Stimulated activated CD8-positive, alpha-beta memory T cell treated with anti-CD3 and anti-CD28 coated beads, Interleukin-12 subunit alpha, Interleukin-12 subunit beta, amount 100 ng/mL, for 24 hours (primary cell): ENCODE results near the gene SKP2.
A peak's percentile ranks its signal among the peaks of the same experiment; 100 is the strongest.
"Not testable (repeated sequence)": the region's sequence is repeated elsewhere in the genome, so short reads cannot be mapped to it uniquely, and the experiment has no call there.

Source experiments
- DNase-seq: peaks from one replicate; pipeline ENCODE4 v3.0.0-alpha.2; 2020; ENCODE audit errors: extremely low read depth

The SKP2 gene

GRCh38 chr5:36151434-36152323 is at the start of gene SKP2, which contains the start of gene LMBRD2:
TSS of gene SKP2 (plus strand) at chr5:36152111. CDS start at chr5:36152263, 152 bp downstream.
TSS of gene LMBRD2 (minus strand) at chr5:36151887. CDS start at chr5:36143349, 8,538 bp downstream.
- peak; percentile 99 for DNase-seq

- no peak for DNase-seq
Observed at GRCh38 chr5:36105819-36106218, 46.1 kb upstream of the SKP2 start.

- DNase-seq: no peak
Observed at GRCh38 chr5:36108758-36109460, 43.0 kb upstream of the SKP2 start.

GRCh38 chr5:36111238-36111637 is 40.7 kb upstream of the SKP2 start:
- no peak for DNase-seq

- DNase-seq: no peak
Observed at GRCh38 chr5:36125868-36126267, 26.0 kb upstream of the SKP2 start.

DNA sequence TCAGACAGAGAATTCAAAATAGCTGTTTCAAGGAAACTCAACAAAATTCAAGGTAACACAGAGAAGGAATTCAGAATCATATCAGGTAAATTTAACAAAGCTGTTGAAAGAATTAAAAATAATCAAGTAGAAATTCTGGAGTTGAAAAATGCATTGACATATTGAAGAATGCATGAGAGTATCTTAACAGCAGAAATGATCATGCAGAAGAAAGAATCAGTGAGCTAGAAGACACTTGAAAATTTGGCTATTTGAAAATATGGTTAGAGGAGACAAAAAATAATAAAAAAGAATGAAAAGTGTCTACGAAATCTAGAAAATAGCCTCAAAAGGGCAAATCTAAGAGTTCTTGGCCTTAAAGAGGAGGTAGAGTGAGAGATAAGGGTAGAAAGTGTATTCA is 23.1 kb upstream of the SKP2 start:
- no peak for DNase-seq

DNA sequence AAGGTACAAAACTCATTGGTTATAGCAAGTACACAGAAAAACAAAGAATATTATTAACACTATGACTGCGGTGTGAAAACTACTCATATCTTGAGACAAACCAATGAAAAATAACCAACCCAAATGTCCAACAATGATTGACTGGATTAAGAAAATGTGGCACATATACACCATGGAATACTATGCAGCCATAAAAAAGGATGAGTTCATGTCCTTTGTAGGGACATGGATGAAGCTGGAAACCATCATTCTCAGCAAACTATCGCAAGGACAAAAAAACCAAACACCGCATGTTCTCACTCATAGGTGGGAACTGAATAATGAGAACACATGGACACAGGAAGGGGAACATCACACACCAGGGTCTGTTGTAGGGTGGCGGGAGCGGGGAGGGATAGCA is 22.2 kb upstream of the SKP2 start:
- DNase-seq: not testable (repeated sequence)

GRCh38 chr5:36133009-36133408 is 18.9 kb upstream of the SKP2 start:
- DNase-seq: not testable (repeated sequence)

DNA sequence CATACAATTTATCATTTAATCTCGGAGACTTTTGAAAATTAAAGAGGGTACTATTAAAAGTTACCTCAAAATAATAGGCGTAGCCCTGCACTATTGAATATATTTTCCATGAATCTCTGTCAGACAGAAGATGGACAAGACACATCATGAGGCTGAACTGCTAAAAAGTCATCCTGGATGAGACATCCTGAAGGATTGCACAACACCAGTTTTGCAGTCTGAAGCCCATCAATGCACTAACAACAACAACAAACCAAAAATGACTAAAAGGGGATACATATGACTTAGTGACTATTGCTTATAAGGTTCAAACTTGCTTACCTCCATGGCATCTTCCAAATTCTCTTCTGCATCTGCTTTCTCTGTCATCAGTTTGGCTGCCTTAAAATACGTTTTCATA is 15.9 kb upstream of the SKP2 start:
- no peak for DNase-seq

DNA sequence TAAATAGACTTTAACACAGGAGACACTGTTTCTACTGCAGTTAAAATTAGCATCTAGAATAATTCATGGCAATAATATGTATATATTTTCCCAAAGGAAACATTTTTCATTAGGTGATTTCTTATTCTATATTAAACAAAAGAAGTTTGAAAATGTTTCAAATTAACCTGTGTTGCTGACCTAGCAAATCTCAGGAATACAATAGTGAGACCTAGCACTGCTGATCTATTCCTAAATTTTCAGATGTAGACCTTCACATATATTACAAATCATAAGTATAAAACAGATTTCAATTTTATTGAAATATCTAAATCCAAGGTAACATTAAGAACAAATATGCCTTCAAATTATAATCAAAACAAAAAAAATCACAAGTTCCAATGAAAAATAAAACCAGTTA is 15.3 kb upstream of the SKP2 start:
- DNase-seq: no peak

GRCh38 chr5:36138900-36139683 is 12.8 kb upstream of the SKP2 start:
- no peak for DNase-seq

DNA sequence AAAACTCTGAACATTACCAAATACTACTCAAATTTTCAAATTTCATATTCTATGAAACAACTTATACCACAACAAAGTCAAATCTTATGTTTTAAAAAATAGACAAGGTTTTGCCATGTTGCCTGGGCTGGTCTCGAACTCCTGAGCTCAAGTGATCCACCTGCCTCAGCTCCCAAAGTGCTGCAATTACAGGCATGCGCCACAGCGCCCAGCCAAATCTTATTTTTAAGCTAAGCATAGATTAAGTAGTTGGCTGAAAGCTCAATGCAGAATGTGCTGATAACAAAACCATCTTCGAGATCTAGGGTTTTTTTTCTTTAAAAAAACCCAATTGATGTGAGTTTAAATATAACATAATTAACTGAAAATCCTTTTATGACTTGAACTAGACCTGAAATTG is 6.6 kb upstream of the SKP2 start:
- no peak for DNase-seq

DNA sequence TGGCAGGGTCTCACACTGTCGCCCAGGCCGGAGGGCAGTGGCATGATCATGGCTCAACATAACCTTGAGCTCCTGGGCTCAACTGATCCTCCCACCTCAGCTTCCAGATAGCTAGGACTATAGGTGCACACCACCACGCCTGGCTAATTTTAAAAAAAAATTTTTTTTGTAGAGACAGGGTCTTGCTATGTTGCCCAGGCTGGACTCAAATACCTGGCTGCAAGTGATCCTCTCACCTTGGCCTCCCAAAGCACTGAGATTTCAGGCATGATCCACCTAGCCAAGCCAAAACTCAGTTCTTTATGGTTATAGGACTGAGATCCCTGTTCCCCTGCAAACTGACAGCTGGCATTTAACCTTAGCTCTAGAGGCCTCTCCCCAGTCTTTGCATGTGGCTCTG is 5.5 kb upstream of the SKP2 start:
- DNase-seq: no peak

- no peak for DNase-seq
Observed at GRCh38 chr5:36147681-36148080, 4.2 kb upstream of the SKP2 start.

DNA sequence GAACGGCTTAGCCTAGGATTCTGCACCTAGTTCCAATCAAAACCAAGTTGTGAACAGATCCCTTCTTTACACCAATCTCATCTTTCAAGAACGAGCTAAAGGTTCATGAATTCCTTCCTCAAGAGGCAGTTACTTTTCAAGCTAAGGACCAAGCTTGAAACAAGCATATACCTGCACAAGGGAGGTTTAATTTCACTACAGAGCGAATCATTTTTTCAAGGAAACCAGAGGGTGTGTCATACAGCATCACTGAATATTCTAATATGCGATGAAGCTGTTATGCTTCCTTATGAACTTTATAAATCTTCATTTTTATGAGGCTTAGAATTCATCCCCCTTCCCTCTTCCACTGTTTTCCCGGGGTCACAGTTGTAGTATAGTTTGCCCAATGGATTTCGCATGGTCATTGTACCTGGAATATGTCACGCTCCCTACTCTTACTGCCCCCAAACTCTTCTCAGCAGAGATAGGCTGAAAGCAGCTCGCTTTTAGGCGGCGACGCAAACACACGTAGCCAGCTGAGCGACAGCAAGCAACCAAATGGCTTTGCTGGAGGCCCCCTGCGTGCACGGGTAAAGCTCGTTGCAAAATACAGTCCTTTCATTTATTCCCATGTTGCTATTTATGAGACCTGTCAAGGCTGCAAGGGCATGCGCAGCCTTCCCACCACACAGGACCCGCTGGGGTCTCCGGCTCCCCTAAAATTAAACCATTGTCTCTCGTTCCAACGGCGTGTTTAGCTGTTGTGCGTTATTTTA is 1.1 kb upstream of the SKP2 start:
- DNase-seq: peak; percentile 19

DNA sequence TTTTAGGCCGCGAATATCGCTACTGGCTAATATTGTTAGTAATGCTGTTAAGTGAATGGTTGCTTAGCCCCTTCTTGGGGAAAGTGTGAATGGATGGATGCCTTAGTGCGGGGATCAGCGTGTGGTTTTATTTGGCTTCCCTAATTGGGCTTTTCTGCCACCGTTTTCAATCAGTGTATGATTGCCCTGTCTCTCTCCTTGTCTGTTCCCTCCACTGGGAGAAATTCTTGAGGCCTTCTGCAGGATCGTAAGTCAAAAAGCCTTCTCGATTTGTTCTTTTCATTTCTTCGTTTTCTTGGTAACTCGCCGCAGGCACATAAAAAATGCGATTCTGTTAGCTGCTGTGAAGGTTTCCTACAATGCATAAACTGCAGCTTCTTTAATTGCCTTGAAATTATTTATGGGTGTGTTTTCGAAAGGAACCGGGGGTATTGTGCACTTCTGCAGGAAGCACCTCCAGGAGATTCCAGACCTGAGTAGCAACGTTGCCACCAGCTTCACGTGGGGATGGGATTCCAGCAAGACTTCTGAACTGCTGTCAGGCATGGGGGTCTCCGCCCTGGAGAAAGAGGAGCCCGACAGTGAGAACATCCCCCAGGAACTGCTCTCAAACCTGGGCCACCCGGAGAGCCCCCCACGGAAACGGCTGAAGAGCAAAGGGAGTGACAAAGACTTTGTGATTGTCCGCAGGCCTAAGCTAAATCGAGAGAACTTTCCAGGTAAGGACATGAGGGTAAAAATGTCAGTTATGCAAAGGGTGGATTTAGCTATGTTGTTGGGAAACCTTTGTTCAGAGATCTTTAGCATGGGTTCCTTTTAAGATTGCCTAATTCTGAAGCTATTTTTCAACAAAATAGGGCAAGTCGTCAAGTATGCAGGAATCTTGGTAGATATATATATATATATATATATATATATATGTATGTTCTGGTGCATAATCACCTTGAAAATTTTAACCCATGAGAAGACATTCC is 700 bp downstream of the SKP2 start:
- DNase-seq: no peak

DNA sequence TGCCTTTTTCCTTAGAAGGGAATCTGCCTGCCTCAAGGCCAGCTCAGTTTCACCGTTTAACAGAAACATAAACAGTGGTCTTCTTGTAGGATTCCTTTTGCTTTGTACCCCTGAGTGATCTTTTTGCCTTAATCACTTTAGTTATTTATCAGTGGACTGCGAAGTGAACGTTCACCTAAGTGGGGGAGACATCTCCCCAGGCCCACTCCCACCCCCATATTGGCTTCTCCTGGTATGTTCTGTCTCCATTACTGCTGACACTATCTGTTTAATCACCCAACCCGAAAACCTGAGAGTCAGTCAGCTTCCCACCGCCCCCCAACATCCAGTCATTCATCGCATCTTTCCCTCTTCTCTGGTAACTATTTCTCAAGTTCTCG is 1.4 kb downstream of the SKP2 start:
- DNase-seq: no peak

GRCh38 chr5:36153726-36154125 is 1.8 kb downstream of the SKP2 start:
- no peak for DNase-seq

GRCh38 chr5:36155291-36155690 is 3.4 kb downstream of the SKP2 start:
- no peak for DNase-seq

DNA sequence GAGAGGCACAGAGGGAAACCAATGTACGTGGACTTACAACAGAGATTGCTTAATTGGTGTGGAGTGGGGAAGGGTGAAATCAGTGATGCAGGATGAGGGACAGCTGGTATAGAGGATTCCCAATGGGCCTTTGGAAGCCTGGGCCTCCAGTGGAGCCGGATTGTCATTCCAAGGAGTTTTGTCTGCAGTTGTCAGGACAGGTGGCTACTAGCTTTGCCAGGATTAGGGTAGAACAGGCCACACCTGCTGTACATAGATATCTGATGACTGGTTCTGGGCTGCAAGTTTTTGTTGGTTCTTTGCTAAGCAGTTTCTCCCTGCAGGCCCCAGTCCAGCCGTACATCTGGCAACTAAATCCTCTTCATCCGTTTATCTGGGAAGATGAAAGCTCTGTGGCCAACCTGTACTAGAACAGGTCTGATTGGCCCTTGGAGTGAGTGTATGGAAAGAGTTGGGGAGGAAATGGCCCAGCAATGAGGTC is 4.2 kb downstream of the SKP2 start:
- DNase-seq: no peak
